Adrenal gland (tissue), 12 donors: ENCODE measurements around the gene TBX4. TPM values are rescaled to one million over a fixed set of nuclear protein-coding genes. Genes with fewer than 3 reads are reported as not detected.

Source experiments
- DNase-seq, 7 donors: peaks; one replicate each; pipeline ENCODE4 v3.0.0-alpha.2; 2019 to 2020
- H3K27ac ChIP-seq, 5 donors: fragments of 200-600 bp; sonication (generic) in 4 of 5; 1 replicate in 3 of 5; 2 replicates in 2 of 5; pipeline versions ENCODE4 v1.5.1 to v1.8.0; 2016 to 2020; ENCODE audit warnings: mild to moderate bottlenecking in 1 of 5
- H3K27me3 ChIP-seq: fragments of 200-600 bp; 2 replicates; pipeline ENCODE4 v1.8.0; 2021
- H3K36me3 ChIP-seq, 2 donors: fragments of 200-600 bp; replicated peaks in 1 of 2; 1 replicate in 1 of 2; 2 replicates in 1 of 2; pipeline versions ENCODE4 v1.5.1 to v1.8.0; 2018 to 2022
- H3K4me1 ChIP-seq, 2 donors: fragments of 200-600 bp; replicated peaks in 1 of 2; 1 replicate in 1 of 2; 2 replicates in 1 of 2; pipeline versions ENCODE4 v1.5.1 to v1.8.0; 2018 to 2021
- H3K4me3 ChIP-seq, 4 donors: fragments of 200-600 bp; sonication (generic) in 3 of 4; one replicate each; pipeline ENCODE4 v1.5.1; 2016 to 2018
- H3K9me3 ChIP-seq, 3 donors: fragments of 200-600 bp; sonication (generic) in 1 of 3; replicated peaks in 1 of 3; 1 replicate in 2 of 3; 2 replicates in 1 of 3; pipeline versions ENCODE4 v1.5.1 to v1.8.0; 2016 to 2021
- CTCF ChIP-seq, 6 experiments: fragments of 450-650 bp in 4 of 6; fragments of 200-600 bp in 2 of 6; sonication (generic) in 1 of 6; IDR thresholded peaks; 1 replicate in 5 of 6; 2 replicates in 1 of 6; pipeline versions ENCODE4 v1.5.1 to v1.8.0; 2016 to 2021; ENCODE audit warnings: antibody characterized with exemption in 6 of 6, mild to moderate bottlenecking in 2 of 6, moderate library complexity in 1 of 6
- POLR2A ChIP-seq, 2 donors: fragments of 450-650 bp; IDR thresholded peaks; one replicate each; pipeline ENCODE4 v1.6.1; 2017; ENCODE audit warnings: antibody characterized with exemption in 2 of 2, mild to moderate bottlenecking in 2 of 2, moderate library complexity in 1 of 2
- WGBS, 4 donors: extraction: QIAGEN DNeasy Blood & Tissue Kit in 2 of 4; methylation state at CpG; one replicate each; pipeline versions ENCODE4 v1.1.5 to v1.1.7; 2013 to 2017; 5-methylcytosine and 5-hydroxymethylcytosine counted together
- intact Hi-C, 2 donors: fragments of 100-400 bp; cut with DNase I; formaldehyde crosslinking; loops; one replicate each; pipeline versions ENCODE4 v1.14.1 to v1.15.0; 2022 to 2023
- polyA plus RNA-seq, 3 donors: library from polyadenylated mRNA; stranded (reverse); fragments of 200-250 nt in 2 of 3; fragments of 350-450 nt in 1 of 3; fragmentation: Illumina TruSeq in 1 of 3; extraction: RNeasy Lipid Tissue Mini Kit (QIAGEN cat#74804) in 1 of 3; gene quantifications; one replicate each; pipeline ENCODE4 v1.2.3, GENCODE V29; 2013 to 2014
- total RNA-seq, 9 donors: library from RNA; depleted of rRNA in 4 of 9; stranded (reverse); fragments of >200 nt in 4 of 9; fragments of 120-200 nt in 1 of 9; fragmentation: NEBNext Ultra II Directional in 1 of 9; extraction: Animal tissue kit (Norgen Biotek cat#: 25700) in 1 of 9; gene quantifications; one replicate each; pipeline versions ENCODE4 v1.1.0 to v1.2.4, GENCODE V29; 2013 to 2023
- donor health status: healthy with polysubstance abuse.
- donor health status: Bipolar disorder and iron deficiency.
- donor health status: DM: yes; HTN: yes; CAD: no.
- donor health status: DM: no; HTN: no; CAD: no.
- donor health status: DM: no; HTN: no; CAD: no.
- donor health status: DM: yes; HTN: yes; CAD: no.

Gene TBX4
- total and polyA plus RNA-seq, 12 donors, result 0.03 to 0.54 (median 0.21) TPM; not detected in 8

GRCh38 chr17:61485067-61485775 lies 33.0 kb downstream of the TBX4 start:
- no peaks in the 10 kb centered on the region for H3K4me1 ChIP-seq
- H3K27ac ChIP-seq, result no peak overlapping the region
- no peak overlapping the region for H3K4me3 ChIP-seq
- H3K36me3 ChIP-seq, result no peaks in the 10 kb centered on the region
- WGBS, 4 donors, result 86 to 91% (median 88%) methylated on average over 7 to 8 of the region's 8 CpGs
- intact Hi-C loops, result no loop called here
- no peaks in the 10 kb centered on the region for H3K9me3 ChIP-seq
- TF ChIP-seq CTCF (IDR thresholded peaks at IDR 0.05) (no peak), POLR2A (IDR thresholded peaks at IDR 0.05) (no peak)
- no peaks in the 10 kb centered on the region for H3K27me3 ChIP-seq
- DNase-seq, result no peak

GRCh38 chr17:61486135-61487120 lies 34.2 kb downstream of the TBX4 start:
- H3K9me3 ChIP-seq, result no peaks in the 10 kb centered on the region
- H3K4me3 ChIP-seq, result no peak overlapping the region
- intact Hi-C loops, result no loop called here
- H3K27ac ChIP-seq, result no peak overlapping the region
- H3K4me1 ChIP-seq, result no peaks in the 10 kb centered on the region
- no peaks in the 10 kb centered on the region for H3K27me3 ChIP-seq
- WGBS, 4 donors, result 67 to 77% (median 74%) methylated on average over 17 to 22 of the region's 22 CpGs
- TF ChIP-seq POLR2A (IDR thresholded peaks at IDR 0.05) (no peak), CTCF (IDR thresholded peaks at IDR 0.05) (no peak)
- DNase-seq, result peak in 1 of 7 donors; percentile 17
- H3K36me3 ChIP-seq, result no peaks in the 10 kb centered on the region

- Histone ChIP-seq H3K27me3 (no peaks in the 10 kb centered on the region), H3K9me3 (no peaks in the 10 kb centered on the region), H3K4me1 (no peaks in the 10 kb centered on the region), H3K36me3 (no peaks in the 10 kb centered on the region), H3K27ac (no peak overlapping the region), H3K4me3 (no peak overlapping the region)
- no peak for TF ChIP-seq POLR2A (IDR thresholded peaks at IDR 0.05)
- no peak for TF ChIP-seq CTCF (IDR thresholded peaks at IDR 0.05)
- intact Hi-C loops, result no loop called here
- no peak for DNase-seq
- 79 to 90% (median 82%) methylated on average over 28 of the region's 28 CpGs for WGBS, 4 donors
Observed at GRCh38 chr17:61487161-61487988, 35.2 kb downstream of the TBX4 start.
